Sigmoid colon (tissue), 7 donors: Measurements from ENCODE around the gene SRCIN1. TPM values are rescaled to one million over a fixed set of nuclear protein-coding genes. Genes with fewer than 3 reads are reported as not detected.

ENCODE experiments used
- DNase-seq: peaks from one replicate; pipeline ENCODE4 v3.0.0-alpha.2; 2019
- H3K27ac ChIP-seq, 4 donors: fragments of 200-600 bp; sonication (generic); one replicate each; pipeline ENCODE4 v1.5.1; 2016 to 2019; ENCODE audit warnings: mild to moderate bottlenecking in 1 of 4
- H3K27me3 ChIP-seq, 3 donors: fragments of 200-600 bp; sonication (generic); one replicate each; pipeline ENCODE4 v1.5.1; 2019; ENCODE audit warnings: mild to moderate bottlenecking in 1 of 3
- H3K36me3 ChIP-seq, 4 donors: fragments of 200-600 bp; sonication (generic); one replicate each; pipeline ENCODE4 v1.5.1; 2016 to 2019
- H3K4me1 ChIP-seq, 4 donors: fragments of 200-600 bp; sonication (generic); one replicate each; pipeline ENCODE4 v1.5.1; 2017 to 2019
- H3K4me3 ChIP-seq, 4 donors: fragments of 200-600 bp; sonication (generic); one replicate each; pipeline ENCODE4 v1.5.1; 2017 to 2019; ENCODE audit warnings: mild to moderate bottlenecking in 2 of 4, moderate library complexity in 1 of 4
- H3K9me3 ChIP-seq, 4 donors: fragments of 200-600 bp in 3 of 4; sonication (generic) in 3 of 4; one replicate each; pipeline versions ENCODE4 v1.5.1 to v1.6.1; 2013 to 2019
- EP300 ChIP-seq, 4 donors: sonication (generic); formaldehyde crosslinking; IDR thresholded peaks; one replicate each; pipeline ENCODE4 v1.6.1; 2017; ENCODE audit warnings: antibody characterized with exemption in 4 of 4
- POLR2A ChIP-seq, 2 donors: fragments of 450-650 bp; IDR thresholded peaks; one replicate each; pipeline ENCODE4 v1.6.1; 2016; ENCODE audit warnings: antibody characterized with exemption in 2 of 2, mild to moderate bottlenecking in 2 of 2, moderate library complexity in 2 of 2
- POLR2AphosphoS5 ChIP-seq, 4 donors: sonication (generic); formaldehyde crosslinking; IDR thresholded peaks; one replicate each; pipeline ENCODE4 v1.6.1; 2017; ENCODE audit warnings: antibody characterized with exemption in 4 of 4
- WGBS, 2 donors: extraction: QIAGEN DNeasy Blood & Tissue Kit; methylation state at CpG; one replicate each; pipeline ENCODE4 v1.1.7; 2013; 5-methylcytosine and 5-hydroxymethylcytosine counted together
- intact Hi-C: fragments of 100-400 bp; cut with DNase I; formaldehyde crosslinking; loops from one replicate; pipeline ENCODE4 v1.15.1; 2023
- polyA plus RNA-seq, 3 donors: library from polyadenylated mRNA; stranded (reverse); fragments of 200-250 nt; gene quantifications; one replicate each; pipeline ENCODE4 v1.2.3, GENCODE V29; 2013
- total RNA-seq, 4 donors: library from RNA; depleted of rRNA; stranded (reverse); fragments of >200 nt; gene quantifications; one replicate each; pipeline ENCODE4 v1.1.0, GENCODE V29; 2016
- TF ChIP-seq, protein P1 (sequence below), 4 experiments: fragments of 450-650 bp in 3 of 4; fragments of 200-600 bp in 1 of 4; IDR thresholded peaks; one replicate each; pipeline ENCODE4 v1.5.1; 2016 to 2019; ENCODE audit warnings: antibody characterized with exemption in 4 of 4, mild to moderate bottlenecking in 3 of 4, moderate library complexity in 2 of 4
- donor health status: healthy with polysubstance abuse.
- donor health status: Bipolar disorder and iron deficiency.
- donor health status: healthy.

SRCIN1 gene
- total and polyA plus RNA-seq, 7 donors, result 0.81 to 9.4 (median 1.3) TPM; not detected in 1

DNA sequence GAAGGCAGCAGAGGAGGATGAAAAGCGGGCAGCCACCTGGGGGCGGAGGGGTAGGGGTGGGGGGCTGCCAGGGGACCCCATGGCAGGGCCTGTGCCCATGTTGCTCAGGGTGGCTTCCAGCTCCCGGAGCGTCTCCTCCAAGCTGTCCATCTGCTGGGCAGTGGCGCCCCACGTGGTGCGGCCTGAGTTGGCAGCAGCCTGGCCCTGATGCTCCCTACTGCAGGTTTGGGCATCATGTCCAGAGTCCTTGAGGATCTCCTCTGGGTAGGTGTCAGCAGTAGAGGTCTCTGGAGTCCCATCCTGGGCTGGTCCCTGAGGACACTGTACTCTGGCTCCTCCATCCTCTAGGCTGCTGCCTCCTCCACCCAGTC, 60.9 kb downstream of the SRCIN1 start:
- TF ChIP-seq POLR2A (IDR thresholded peaks at IDR 0.05), result no peak
- no peak for TF ChIP-seq EP300 (IDR thresholded peaks at IDR 0.05)
- no peak for TF ChIP-seq POLR2AphosphoS5 (IDR thresholded peaks at IDR 0.05)
- TF ChIP-seq, protein P1, sequence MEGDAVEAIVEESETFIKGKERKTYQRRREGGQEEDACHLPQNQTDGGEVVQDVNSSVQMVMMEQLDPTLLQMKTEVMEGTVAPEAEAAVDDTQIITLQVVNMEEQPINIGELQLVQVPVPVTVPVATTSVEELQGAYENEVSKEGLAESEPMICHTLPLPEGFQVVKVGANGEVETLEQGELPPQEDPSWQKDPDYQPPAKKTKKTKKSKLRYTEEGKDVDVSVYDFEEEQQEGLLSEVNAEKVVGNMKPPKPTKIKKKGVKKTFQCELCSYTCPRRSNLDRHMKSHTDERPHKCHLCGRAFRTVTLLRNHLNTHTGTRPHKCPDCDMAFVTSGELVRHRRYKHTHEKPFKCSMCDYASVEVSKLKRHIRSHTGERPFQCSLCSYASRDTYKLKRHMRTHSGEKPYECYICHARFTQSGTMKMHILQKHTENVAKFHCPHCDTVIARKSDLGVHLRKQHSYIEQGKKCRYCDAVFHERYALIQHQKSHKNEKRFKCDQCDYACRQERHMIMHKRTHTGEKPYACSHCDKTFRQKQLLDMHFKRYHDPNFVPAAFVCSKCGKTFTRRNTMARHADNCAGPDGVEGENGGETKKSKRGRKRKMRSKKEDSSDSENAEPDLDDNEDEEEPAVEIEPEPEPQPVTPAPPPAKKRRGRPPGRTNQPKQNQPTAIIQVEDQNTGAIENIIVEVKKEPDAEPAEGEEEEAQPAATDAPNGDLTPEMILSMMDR (IDR thresholded peaks at IDR 0.05), result no peak
- DNase-seq, result no peak
- H3K9me3 ChIP-seq, result no peaks in the 10 kb centered on the region
- no peak overlapping the region for H3K27ac ChIP-seq
- no peaks in the 10 kb centered on the region for H3K4me1 ChIP-seq
- 92% methylated on average over 7 of the region's 7 CpGs for WGBS, 2 donors
- H3K4me3 ChIP-seq, result no peak overlapping the region
- no peaks in the 10 kb centered on the region for H3K36me3 ChIP-seq
- intact Hi-C loops, result no loop called here
- no peaks in the 10 kb centered on the region for H3K27me3 ChIP-seq

DNA sequence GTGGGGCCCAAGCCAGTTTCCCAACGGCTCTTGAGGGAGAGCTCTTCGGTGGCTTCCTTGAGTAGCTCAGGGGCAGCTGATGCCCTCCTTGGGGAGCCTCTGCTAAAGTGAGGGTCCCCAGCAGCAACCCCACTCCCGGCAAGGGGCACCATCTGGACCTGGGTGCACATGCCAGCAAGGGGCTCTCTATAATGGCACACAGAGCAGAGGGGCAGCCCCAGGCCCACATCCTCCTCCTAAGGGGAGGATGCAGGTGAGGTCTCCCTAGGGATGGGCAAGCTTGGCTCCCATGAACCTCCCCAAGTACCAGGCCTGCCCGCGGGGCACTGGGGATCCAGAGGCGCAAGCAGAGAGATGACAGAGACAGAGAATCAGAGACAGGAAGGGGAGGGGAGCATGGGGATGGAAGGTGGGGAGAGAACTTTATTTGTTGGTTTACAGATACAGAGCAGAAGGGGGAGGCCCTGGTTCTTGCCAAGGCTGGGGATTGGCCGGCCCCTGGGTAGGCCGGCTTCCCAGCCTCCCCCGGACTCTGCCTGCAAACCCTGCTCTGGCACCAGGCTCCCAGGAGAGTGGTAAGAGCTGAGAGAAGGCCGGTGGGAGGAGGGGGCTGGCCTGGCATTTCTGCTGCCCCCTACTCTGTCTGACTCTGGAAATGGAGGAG, 61.4 kb downstream of the SRCIN1 start:
- no peaks in the 10 kb centered on the region for H3K36me3 ChIP-seq
- H3K9me3 ChIP-seq, result no peaks in the 10 kb centered on the region
- H3K27me3 ChIP-seq, result no peaks in the 10 kb centered on the region
- no peak overlapping the region for H3K4me3 ChIP-seq
- intact Hi-C loops, result no loop called here
- no peaks in the 10 kb centered on the region for H3K4me1 ChIP-seq
- TF ChIP-seq EP300 (IDR thresholded peaks at IDR 0.05), result no peak
- TF ChIP-seq POLR2AphosphoS5 (IDR thresholded peaks at IDR 0.05), result no peak
- TF ChIP-seq, protein P1 (IDR thresholded peaks at IDR 0.05), result no peak
- no peak for TF ChIP-seq POLR2A (IDR thresholded peaks at IDR 0.05)
- H3K27ac ChIP-seq, result no peak overlapping the region
- DNase-seq, result no peak
- 83 to 85% methylated on average over 10 of the region's 10 CpGs for WGBS, 2 donors

DNA sequence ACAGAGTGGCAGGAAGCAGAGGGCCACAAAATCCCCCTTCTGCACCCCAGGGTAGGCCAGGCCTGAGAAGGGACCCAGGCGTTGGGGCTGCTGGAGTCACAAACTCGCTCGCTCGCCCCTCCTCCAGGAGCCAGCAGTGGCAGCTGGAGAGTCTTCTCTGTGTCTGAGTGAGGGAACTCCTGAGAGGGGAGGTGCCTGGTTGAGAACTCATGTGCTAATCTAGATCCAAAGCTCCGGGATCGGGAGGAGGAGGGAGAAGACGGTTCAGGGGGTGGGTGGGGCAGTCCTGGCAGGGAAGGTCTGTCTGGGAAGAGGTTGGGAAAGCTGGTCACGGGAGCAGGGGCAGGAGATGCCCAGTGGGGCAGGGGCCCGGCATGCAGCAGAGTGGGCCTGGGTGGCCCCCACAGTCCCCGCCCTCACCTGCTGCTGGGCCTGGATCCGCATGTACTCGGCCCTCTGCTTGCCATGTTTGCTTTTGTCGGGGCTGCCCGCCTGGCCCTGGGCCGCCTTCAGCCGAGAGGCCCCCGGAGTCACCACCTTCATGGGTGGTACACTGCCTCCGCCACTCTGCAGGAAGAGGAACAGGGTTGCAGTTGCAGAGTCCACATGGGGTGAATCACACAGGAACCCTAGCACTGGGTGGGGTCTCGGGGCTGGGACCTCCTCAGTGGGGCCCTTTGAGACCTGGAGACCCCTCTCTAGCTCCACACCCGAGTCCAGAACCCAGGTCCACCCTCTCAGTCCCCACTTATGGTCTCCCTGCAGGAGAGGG, 62.2 kb downstream of the SRCIN1 start:
- Histone ChIP-seq H3K4me1 (no peaks in the 10 kb centered on the region), H3K9me3 (no peaks in the 10 kb centered on the region), H3K4me3 (no peak overlapping the region), H3K27me3 (no peaks in the 10 kb centered on the region), H3K36me3 (no peaks in the 10 kb centered on the region), H3K27ac (no peak overlapping the region)
- 64 to 79% methylated on average over 20 of the region's 20 CpGs for WGBS, 2 donors
- no peak for DNase-seq
- intact Hi-C loops, result no loop called here
- TF ChIP-seq POLR2A (IDR thresholded peaks at IDR 0.05) (no peak), EP300 (IDR thresholded peaks at IDR 0.05) (no peak), POLR2AphosphoS5 (IDR thresholded peaks at IDR 0.05) (no peak)
- TF ChIP-seq, protein P1 (IDR thresholded peaks at IDR 0.05), result no peak

DNA sequence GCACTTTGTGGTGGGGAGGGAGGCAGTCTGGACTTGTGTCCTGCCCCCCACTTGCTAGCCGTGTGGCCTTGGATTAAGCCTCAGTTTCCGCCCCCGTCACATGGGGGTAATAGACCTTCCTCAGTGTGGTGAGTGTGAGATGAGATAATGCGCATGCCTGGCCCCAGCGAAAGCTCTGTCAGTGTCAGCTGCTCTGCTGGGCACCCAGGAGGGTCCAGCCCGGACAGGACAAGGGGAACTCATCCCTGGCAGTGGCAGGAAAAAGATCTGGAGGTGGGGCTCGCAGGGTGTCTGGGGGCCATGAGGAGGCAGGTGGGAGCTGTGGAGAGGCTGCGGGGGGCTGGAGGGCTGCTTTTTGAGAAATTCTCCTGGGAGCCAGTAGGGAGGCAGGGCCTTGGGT, 63.5 kb downstream of the SRCIN1 start:
- H3K27ac ChIP-seq, result no peak overlapping the region
- H3K27me3 ChIP-seq, result peaks cover 0 to 6% (median 0%) of the 10 kb centered on the region in 3 donors
- WGBS, 2 donors, result 85 to 89% methylated on average over 8 of the region's 8 CpGs
- H3K4me1 ChIP-seq, result no peaks in the 10 kb centered on the region
- H3K4me3 ChIP-seq, result no peak overlapping the region
- H3K9me3 ChIP-seq, result no peaks in the 10 kb centered on the region
- DNase-seq, result no peak
- intact Hi-C loops, result no loop called here
- no peaks in the 10 kb centered on the region for H3K36me3 ChIP-seq
- TF ChIP-seq, protein P1 (IDR thresholded peaks at IDR 0.05), result no peak
- TF ChIP-seq EP300 (IDR thresholded peaks at IDR 0.05), result no peak
- TF ChIP-seq POLR2A (IDR thresholded peaks at IDR 0.05), result no peak
